ENCODE results near the gene HARBI1. TPM values are rescaled to one million over a fixed set of nuclear protein-coding genes. Genes with fewer than 3 reads are reported as not detected.

HARBI1 gene
- total and polyA plus RNA-seq, 9 of the 15 experiments (the other 6 are each of a cell fraction or from before 2014, with no cell fraction given): 3.5 to 8.4 (median 5.5) TPM

DNA sequence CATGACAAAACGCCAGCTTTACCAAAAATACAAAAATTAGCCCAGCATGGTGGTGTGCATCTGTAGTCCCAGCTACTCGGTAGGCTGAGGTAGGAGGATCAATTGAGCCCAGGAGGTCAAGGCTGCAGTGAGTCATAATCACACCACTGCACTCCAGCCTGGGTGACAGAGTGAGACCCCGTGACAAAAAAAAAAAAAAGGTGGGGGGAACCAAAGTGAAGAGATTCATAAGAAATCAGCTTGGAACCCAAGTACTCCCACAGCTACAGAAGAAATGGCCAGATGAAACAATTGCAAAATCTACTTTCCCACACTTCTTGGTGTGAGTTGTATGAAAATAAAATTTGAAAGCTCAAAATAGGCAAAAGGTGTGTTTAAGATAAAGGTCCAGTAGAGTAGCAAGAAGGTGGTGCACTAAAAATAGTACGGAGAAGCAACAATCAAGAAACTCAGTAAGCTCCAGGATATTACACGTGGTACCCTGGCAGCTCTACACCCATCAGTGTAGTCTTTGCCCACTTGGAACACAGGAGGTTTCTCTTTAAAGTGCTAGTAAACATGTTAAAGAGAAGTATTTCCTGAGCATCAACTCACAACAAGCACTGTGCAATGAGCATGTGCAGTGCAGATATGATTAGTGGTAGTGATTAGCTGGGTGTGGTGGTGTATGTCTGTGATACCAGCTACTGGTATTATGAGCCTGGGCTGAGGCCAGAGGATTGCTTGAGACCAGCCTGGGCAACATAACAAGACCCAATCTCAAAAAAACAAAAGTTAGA, 5.3 kb downstream of the HARBI1 start (continued):
- TF ChIP-seq, protein P1, sequence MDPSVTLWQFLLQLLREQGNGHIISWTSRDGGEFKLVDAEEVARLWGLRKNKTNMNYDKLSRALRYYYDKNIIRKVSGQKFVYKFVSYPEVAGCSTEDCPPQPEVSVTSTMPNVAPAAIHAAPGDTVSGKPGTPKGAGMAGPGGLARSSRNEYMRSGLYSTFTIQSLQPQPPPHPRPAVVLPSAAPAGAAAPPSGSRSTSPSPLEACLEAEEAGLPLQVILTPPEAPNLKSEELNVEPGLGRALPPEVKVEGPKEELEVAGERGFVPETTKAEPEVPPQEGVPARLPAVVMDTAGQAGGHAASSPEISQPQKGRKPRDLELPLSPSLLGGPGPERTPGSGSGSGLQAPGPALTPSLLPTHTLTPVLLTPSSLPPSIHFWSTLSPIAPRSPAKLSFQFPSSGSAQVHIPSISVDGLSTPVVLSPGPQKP (CRISPR knock-in tag; IDR thresholded peaks at IDR 0.05): no peak
- TF ChIP-seq, protein P2, sequence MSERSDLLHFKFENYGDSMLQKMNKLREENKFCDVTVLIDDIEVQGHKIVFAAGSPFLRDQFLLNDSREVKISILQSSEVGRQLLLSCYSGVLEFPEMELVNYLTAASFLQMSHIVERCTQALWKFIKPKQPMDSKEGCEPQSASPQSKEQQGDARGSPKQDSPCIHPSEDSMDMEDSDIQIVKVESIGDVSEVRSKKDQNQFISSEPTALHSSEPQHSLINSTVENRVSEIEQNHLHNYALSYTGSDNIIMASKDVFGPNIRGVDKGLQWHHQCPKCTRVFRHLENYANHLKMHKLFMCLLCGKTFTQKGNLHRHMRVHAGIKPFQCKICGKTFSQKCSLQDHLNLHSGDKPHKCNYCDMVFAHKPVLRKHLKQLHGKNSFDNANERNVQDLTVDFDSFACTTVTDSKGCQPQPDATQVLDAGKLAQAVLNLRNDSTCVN (CRISPR knock-in tag; IDR thresholded peaks at IDR 0.05): no peak
- TF ChIP-seq RBM25 (IDR thresholded peaks at IDR 0.05; ENCODE audit: low read depth, low read length, severe bottlenecking): no peak
- no peak for TF ChIP-seq ZNF445 (CRISPR knock-in tag; IDR thresholded peaks at IDR 0.05; ENCODE audit: low read depth)
- no peak for TF ChIP-seq MEF2A (IDR thresholded peaks at IDR 0.05; ENCODE audit: control insufficient read depth, low read depth, low read length)
- no peak for TF ChIP-seq HEY1 (CRISPR knock-in tag; IDR thresholded peaks at IDR 0.05; ENCODE audit: borderline replicate concordance)
- TF ChIP-seq, protein P3, sequence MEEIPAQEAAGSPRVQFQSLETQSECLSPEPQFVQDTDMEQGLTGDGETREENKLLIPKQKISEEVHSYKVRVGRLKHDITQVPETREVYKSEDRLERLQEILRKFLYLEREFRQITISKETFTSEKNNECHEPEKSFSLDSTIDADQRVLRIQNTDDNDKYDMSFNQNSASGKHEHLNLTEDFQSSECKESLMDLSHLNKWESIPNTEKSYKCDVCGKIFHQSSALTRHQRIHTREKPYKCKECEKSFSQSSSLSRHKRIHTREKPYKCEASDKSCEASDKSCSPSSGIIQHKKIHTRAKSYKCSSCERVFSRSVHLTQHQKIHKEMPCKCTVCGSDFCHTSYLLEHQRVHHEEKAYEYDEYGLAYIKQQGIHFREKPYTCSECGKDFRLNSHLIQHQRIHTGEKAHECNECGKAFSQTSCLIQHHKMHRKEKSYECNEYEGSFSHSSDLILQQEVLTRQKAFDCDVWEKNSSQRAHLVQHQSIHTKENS (CRISPR knock-in tag; IDR thresholded peaks at IDR 0.05): no peak
- TF ChIP-seq RBM39 (optimal IDR thresholded peaks at IDR 0.05; ENCODE audit: low read depth, low read length): no peak
- TF ChIP-seq ZNF584 (CRISPR knock-in tag; IDR thresholded peaks at IDR 0.05; ENCODE audit: low read depth): no peak
- no peak for TF ChIP-seq SRSF9 (IDR thresholded peaks at IDR 0.05; ENCODE audit: borderline replicate concordance, low read depth, low read length)
- TF ChIP-seq MEIS2 (IDR thresholded peaks at IDR 0.05; ENCODE audit: partially characterized antibody): no peak
- no peak for TF ChIP-seq SRSF1 (IDR thresholded peaks at IDR 0.05; ENCODE audit: low read depth, low read length)
- TF ChIP-seq, protein P4, sequence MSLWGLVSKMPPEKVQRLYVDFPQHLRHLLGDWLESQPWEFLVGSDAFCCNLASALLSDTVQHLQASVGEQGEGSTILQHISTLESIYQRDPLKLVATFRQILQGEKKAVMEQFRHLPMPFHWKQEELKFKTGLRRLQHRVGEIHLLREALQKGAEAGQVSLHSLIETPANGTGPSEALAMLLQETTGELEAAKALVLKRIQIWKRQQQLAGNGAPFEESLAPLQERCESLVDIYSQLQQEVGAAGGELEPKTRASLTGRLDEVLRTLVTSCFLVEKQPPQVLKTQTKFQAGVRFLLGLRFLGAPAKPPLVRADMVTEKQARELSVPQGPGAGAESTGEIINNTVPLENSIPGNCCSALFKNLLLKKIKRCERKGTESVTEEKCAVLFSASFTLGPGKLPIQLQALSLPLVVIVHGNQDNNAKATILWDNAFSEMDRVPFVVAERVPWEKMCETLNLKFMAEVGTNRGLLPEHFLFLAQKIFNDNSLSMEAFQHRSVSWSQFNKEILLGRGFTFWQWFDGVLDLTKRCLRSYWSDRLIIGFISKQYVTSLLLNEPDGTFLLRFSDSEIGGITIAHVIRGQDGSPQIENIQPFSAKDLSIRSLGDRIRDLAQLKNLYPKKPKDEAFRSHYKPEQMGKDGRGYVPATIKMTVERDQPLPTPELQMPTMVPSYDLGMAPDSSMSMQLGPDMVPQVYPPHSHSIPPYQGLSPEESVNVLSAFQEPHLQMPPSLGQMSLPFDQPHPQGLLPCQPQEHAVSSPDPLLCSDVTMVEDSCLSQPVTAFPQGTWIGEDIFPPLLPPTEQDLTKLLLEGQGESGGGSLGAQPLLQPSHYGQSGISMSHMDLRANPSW (CRISPR knock-in tag; IDR thresholded peaks at IDR 0.05): no peak
- TF ChIP-seq, protein P5, sequence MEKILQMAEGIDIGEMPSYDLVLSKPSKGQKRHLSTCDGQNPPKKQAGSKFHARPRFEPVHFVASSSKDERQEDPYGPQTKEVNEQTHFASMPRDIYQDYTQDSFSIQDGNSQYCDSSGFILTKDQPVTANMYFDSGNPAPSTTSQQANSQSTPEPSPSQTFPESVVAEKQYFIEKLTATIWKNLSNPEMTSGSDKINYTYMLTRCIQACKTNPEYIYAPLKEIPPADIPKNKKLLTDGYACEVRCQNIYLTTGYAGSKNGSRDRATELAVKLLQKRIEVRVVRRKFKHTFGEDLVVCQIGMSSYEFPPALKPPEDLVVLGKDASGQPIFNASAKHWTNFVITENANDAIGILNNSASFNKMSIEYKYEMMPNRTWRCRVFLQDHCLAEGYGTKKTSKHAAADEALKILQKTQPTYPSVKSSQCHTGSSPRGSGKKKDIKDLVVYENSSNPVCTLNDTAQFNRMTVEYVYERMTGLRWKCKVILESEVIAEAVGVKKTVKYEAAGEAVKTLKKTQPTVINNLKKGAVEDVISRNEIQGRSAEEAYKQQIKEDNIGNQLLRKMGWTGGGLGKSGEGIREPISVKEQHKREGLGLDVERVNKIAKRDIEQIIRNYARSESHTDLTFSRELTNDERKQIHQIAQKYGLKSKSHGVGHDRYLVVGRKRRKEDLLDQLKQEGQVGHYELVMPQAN (IDR thresholded peaks at IDR 0.05; ENCODE audit: borderline replicate concordance): no peak
- TF ChIP-seq, protein P6, sequence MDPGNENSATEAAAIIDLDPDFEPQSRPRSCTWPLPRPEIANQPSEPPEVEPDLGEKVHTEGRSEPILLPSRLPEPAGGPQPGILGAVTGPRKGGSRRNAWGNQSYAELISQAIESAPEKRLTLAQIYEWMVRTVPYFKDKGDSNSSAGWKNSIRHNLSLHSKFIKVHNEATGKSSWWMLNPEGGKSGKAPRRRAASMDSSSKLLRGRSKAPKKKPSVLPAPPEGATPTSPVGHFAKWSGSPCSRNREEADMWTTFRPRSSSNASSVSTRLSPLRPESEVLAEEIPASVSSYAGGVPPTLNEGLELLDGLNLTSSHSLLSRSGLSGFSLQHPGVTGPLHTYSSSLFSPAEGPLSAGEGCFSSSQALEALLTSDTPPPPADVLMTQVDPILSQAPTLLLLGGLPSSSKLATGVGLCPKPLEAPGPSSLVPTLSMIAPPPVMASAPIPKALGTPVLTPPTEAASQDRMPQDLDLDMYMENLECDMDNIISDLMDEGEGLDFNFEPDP (CRISPR knock-in tag; IDR thresholded peaks at IDR 0.05): no peak
- TF ChIP-seq FOXA1 (IDR thresholded peaks at IDR 0.05; ENCODE audit: borderline replicate concordance): no peak

All from K562 (cell line).